ENCODE measurements around the gene BTRC.

Gene BTRC

GRCh38 chr10:101550965-101551364 lies 197.0 kb downstream of the BTRC start:
- DNase-seq, result no peak

GRCh38 chr10:101552442-101552841 lies 198.5 kb downstream of the BTRC start:
- no peak for DNase-seq

- DNase-seq, result no peak
Measured at GRCh38 chr10:101557541-101557940, 203.6 kb downstream of the BTRC start.

GRCh38 chr10:101558204-101558603 lies 204.2 kb downstream of the BTRC start:
- DNase-seq, result no peak

GRCh38 chr10:101558671-101559595 lies 205.0 kb downstream of the BTRC start:
- DNase-seq, result no peak

- no peak for DNase-seq
Measured at GRCh38 chr10:101559596-101560297, 205.8 kb downstream of the BTRC start.

GRCh38 chr10:101560298-101561067 lies 206.5 kb downstream of the BTRC start:
- DNase-seq, result no peak

GRCh38 chr10:101561068-101561915 lies 207.3 kb downstream of the BTRC start:
- no peak for DNase-seq

GRCh38 chr10:101562231-101562630 lies 208.3 kb downstream of the BTRC start:
- DNase-seq, result no peak

- no peak for DNase-seq
Measured at GRCh38 chr10:101563007-101563406, 209.0 kb downstream of the BTRC start.

- DNase-seq, result no peak
Measured at GRCh38 chr10:101563497-101564040, 209.6 kb downstream of the BTRC start.

- no peak for DNase-seq
Measured at GRCh38 chr10:101564490-101564991, 210.6 kb downstream of the BTRC start.

- no peak for DNase-seq
Measured at GRCh38 chr10:101565370-101565900, 211.5 kb downstream of the BTRC start.

- no peak for DNase-seq
Measured at GRCh38 chr10:101565936-101566332, 212.0 kb downstream of the BTRC start.

- peak; percentile 20 for DNase-seq
Measured at GRCh38 chr10:101566333-101567164, 212.6 kb downstream of the BTRC start.

GRCh38 chr10:101567165-101568006 lies 213.4 kb downstream of the BTRC start:
- no peak for DNase-seq

- DNase-seq, result no peak
Measured at GRCh38 chr10:101568054-101568745, 214.2 kb downstream of the BTRC start.

- no peak for DNase-seq
Measured at GRCh38 chr10:101569323-101569621, 215.3 kb downstream of the BTRC start.
